H1 (cell line): ENCODE measurements around the gene MAP3K14. TPM values are rescaled to one million over a fixed set of nuclear protein-coding genes. Genes with fewer than 3 reads are reported as not detected.

Experiments used
- CTCF ChIA-PET: fragments of 300-600 bp; sonication (Branson Sonifier 250); formaldehyde crosslinking; loops from one replicate; lab custom pipeline; 2021; ENCODE audit not compliant: partially characterized antibody; lab: Charles Lee
- POLR2A ChIA-PET: fragments of 300-600 bp; sonication (Branson Sonifier 250); formaldehyde crosslinking; loops from one replicate; lab custom pipeline; 2021; ENCODE audit warnings: inconsistent platforms; ENCODE audit not compliant: partially characterized antibody; lab: Charles Lee
- DNase-seq, 2 experiments: peaks; one replicate each; pipeline versions ENCODE4 v3.0.0 to v3.0.0-alpha.2; 2010 to 2022; ENCODE audit warnings: low spot score in 2 of 2, low read depth in 1 of 2, mixed read lengths in 1 of 2
- FAIRE-seq: peaks from 2 replicates; lab custom pipeline; 2011; peaks lifted over from hg19 to GRCh38; lab: Jason Lieb, UNC
- H2AFZ ChIP-seq: 2 replicates; pipeline ENCODE4 v1.8.1; 2012; ENCODE audit warnings: low read length, inconsistent platforms
- H2AK5ac ChIP-seq: 2 replicates; pipeline ENCODE4 v1.6.1; 2013; ENCODE audit warnings: low read depth, low read length
- H2BK120ac ChIP-seq: replicated peaks from 2 replicates; pipeline ENCODE3; 2013; ENCODE audit warnings: low read depth, low read length, inconsistent platforms
- H2BK12ac ChIP-seq: 2 replicates; pipeline ENCODE4 v1.6.1; 2013; ENCODE audit warnings: low read depth, low read length
- H2BK15ac ChIP-seq: 2 replicates; pipeline ENCODE4 v1.6.1; 2013; ENCODE audit warnings: low read length
- H2BK20ac ChIP-seq: 2 replicates; pipeline ENCODE4 v1.6.1; 2013; ENCODE audit warnings: low read length
- H2BK5ac ChIP-seq: 2 replicates; pipeline ENCODE4 v1.6.1; 2013; ENCODE audit warnings: low read depth, low read length
- H3K14ac ChIP-seq: 2 replicates; pipeline ENCODE4 v1.6.1; 2013; ENCODE audit warnings: inconsistent platforms; ENCODE audit not compliant: insufficient read length
- H3K18ac ChIP-seq: 2 replicates; pipeline ENCODE4 v1.6.1; 2013; ENCODE audit warnings: low read length; ENCODE audit errors: extremely low read depth
- H3K23ac ChIP-seq: 2 replicates; pipeline ENCODE4 v1.6.1; 2013; ENCODE audit warnings: inconsistent platforms; ENCODE audit not compliant: insufficient read length
- H3K23me2 ChIP-seq: 2 replicates; pipeline ENCODE4 v1.6.1; 2013; ENCODE audit warnings: low read depth, low read length
- H3K27ac ChIP-seq: 2 replicates; pipeline ENCODE4 v1.6.1; 2011; ENCODE audit warnings: low read depth, low read length, inconsistent platforms
- H3K27me3 ChIP-seq, 4 experiments: replicated peaks in 1 of 4; 1 replicate in 1 of 4; 2 replicates in 3 of 4; pipeline versions ENCODE4 v1.6.1 to v1.8.1; 2011 to 2013; ENCODE audit warnings: low read length in 3 of 4, mild to moderate bottlenecking in 3 of 4, inconsistent platforms in 2 of 4, mixed read lengths in 2 of 4, moderate library complexity in 1 of 4; ENCODE audit not compliant: control insufficient read depth in 3 of 4, insufficient read depth in 3 of 4; ENCODE audit errors: extremely low read depth in 1 of 4
- H3K36me3 ChIP-seq, 4 experiments: 2 replicates each; pipeline versions ENCODE4 v1.6.1 to v1.8.1; 2011 to 2013; ENCODE audit warnings: mild to moderate bottlenecking in 4 of 4, low read length in 3 of 4, moderate library complexity in 2 of 4, control low read depth in 1 of 4, inconsistent platforms in 1 of 4; ENCODE audit not compliant: insufficient read depth in 4 of 4, control insufficient read depth in 2 of 4
- H3K4ac ChIP-seq: replicated peaks from 2 replicates; pipeline ENCODE3; 2013; ENCODE audit warnings: low read length, low read depth, mixed read lengths, inconsistent platforms; ENCODE audit not compliant: insufficient read length
- H3K4me1 ChIP-seq, 4 experiments: replicated peaks in 1 of 4; 1 replicate in 1 of 4; 2 replicates in 3 of 4; pipeline versions ENCODE4 v1.6.1 to v1.8.1; 2011 to 2013; ENCODE audit warnings: low read length in 3 of 4, inconsistent platforms in 2 of 4, mixed read lengths in 1 of 4; ENCODE audit not compliant: insufficient read depth in 4 of 4, control insufficient read depth in 3 of 4
- H3K4me2 ChIP-seq, 2 experiments: 2 replicates each; pipeline versions ENCODE4 v1.6.1 to v1.8.1; 2011 to 2013; ENCODE audit warnings: low read depth in 2 of 2, low read length in 2 of 2, control low read depth in 1 of 2, inconsistent platforms in 1 of 2, mild to moderate bottlenecking in 1 of 2; ENCODE audit not compliant: insufficient read depth in 1 of 2
- H3K4me3 ChIP-seq, 4 experiments: fragments of 200-600, 300-600 bp in 1 of 4; sonication (generic), shearing (Covaris generic), sonication (Bioruptor Twin) in 1 of 4; 2 replicates each; pipeline versions ENCODE4 v1.5.1 to v1.8.1; 2011 to 2016; ENCODE audit warnings: low read length in 4 of 4, low read depth in 3 of 4, control low read depth in 2 of 4, inconsistent platforms in 2 of 4, mild to moderate bottlenecking in 2 of 4, mixed read lengths in 1 of 4, moderate library complexity in 1 of 4; ENCODE audit not compliant: insufficient read depth in 2 of 4; ENCODE audit errors: extremely low read depth in 1 of 4
- H3K56ac ChIP-seq: replicated peaks from 2 replicates; pipeline ENCODE3; 2013; ENCODE audit warnings: low read depth, mild to moderate bottlenecking, mixed read lengths, low read length, inconsistent platforms; ENCODE audit not compliant: insufficient read length
- H3K79me1 ChIP-seq: 2 replicates; pipeline ENCODE4 v1.6.1; 2013; ENCODE audit warnings: low read depth, low read length, control low read depth
- H3K79me2 ChIP-seq, 2 experiments: 2 replicates each; pipeline versions ENCODE4 v1.6.1 to v1.8.1; 2012 to 2013; ENCODE audit warnings: low read length in 2 of 2, mild to moderate bottlenecking in 2 of 2, inconsistent platforms in 1 of 2; ENCODE audit not compliant: insufficient read depth in 2 of 2, control insufficient read depth in 1 of 2
- H3K9ac ChIP-seq, 4 experiments: replicated peaks in 1 of 4; 1 replicate in 1 of 4; 2 replicates in 3 of 4; pipeline versions ENCODE4 v1.6.1 to v1.8.1; 2011 to 2013; ENCODE audit warnings: low read depth in 3 of 4, low read length in 3 of 4, control low read depth in 2 of 4, mild to moderate bottlenecking in 2 of 4, moderate library complexity in 2 of 4, inconsistent platforms in 1 of 4; ENCODE audit errors: extremely low read depth in 1 of 4
- H3K9me3 ChIP-seq, 2 experiments: 2 replicates each; pipeline versions ENCODE4 v1.6.1 to v1.8.1; 2012 to 2013; ENCODE audit warnings: mild to moderate bottlenecking in 2 of 2, moderate library complexity in 2 of 2, control low read depth in 1 of 2, inconsistent platforms in 1 of 2, low read depth in 1 of 2, low read length in 1 of 2, mixed read lengths in 1 of 2; ENCODE audit not compliant: insufficient read depth in 2 of 2
- H4K20me1 ChIP-seq, 2 experiments: replicated peaks in 1 of 2; 2 replicates each; pipeline versions ENCODE3 to v1.8.1; 2011 to 2013; ENCODE audit warnings: inconsistent platforms in 2 of 2, low read length in 2 of 2, mild to moderate bottlenecking in 1 of 2; ENCODE audit not compliant: insufficient read depth in 2 of 2, control insufficient read depth in 1 of 2
- H4K5ac ChIP-seq: 2 replicates; pipeline ENCODE4 v1.6.1; 2013; ENCODE audit warnings: low read length, low read depth, mixed read lengths, inconsistent platforms; ENCODE audit not compliant: insufficient read length
- H4K8ac ChIP-seq: 2 replicates; pipeline ENCODE4 v1.8.0; 2013; ENCODE audit warnings: mild to moderate bottlenecking, moderate library complexity, low read length, inconsistent platforms; ENCODE audit not compliant: insufficient read depth; ENCODE audit errors: extremely low read depth
- H4K91ac ChIP-seq: replicated peaks from 2 replicates; pipeline ENCODE3; 2013; ENCODE audit warnings: low read length, mixed read lengths, inconsistent platforms; ENCODE audit not compliant: insufficient read length
- CREB1 ChIP-seq: IDR thresholded peaks from 2 replicates; pipeline ENCODE4 v1.6.1; 2012; ENCODE audit warnings: inconsistent platforms
- WGBS, 2 experiments: shearing (Covaris generic) in 1 of 2; methylation state at CpG; one replicate each; pipeline versions ENCODE4 v1.1.6 to v1.1.7; 2013 to 2015; ENCODE audit warnings: low lambda C conversion rate in 2 of 2, mixed read lengths in 2 of 2, inconsistent platforms in 1 of 2, low coverage in 1 of 2, missing lambda C conversion rate in 1 of 2; ENCODE audit not compliant: insufficient replicate concordance in 2 of 2, insufficient coverage in 1 of 2, insufficient read length in 1 of 2; ENCODE audit errors: extremely low coverage in 1 of 2, missing lambda C conversion rate in 1 of 2; 5-methylcytosine and 5-hydroxymethylcytosine counted together
- polyA plus RNA-seq, 7 experiments: library from polyadenylated mRNA; depleted of rRNA in 3 of 7; stranded (reverse) in 5 of 7; unstranded in 2 of 7; fragments of >200 nt in 5 of 7; fragments of 200-250 nt in 2 of 7; gene quantifications; 1 replicate in 5 of 7; 2 replicates in 1 of 7; 4 replicates in 1 of 7; pipeline versions ENCODE4 v1.2.1 to v1.2.3, GENCODE V29; 2011 to 2013; ENCODE audit warnings: missing spikeins in 2 of 7, mixed read lengths in 2 of 7
- total RNA-seq: library from RNA; stranded (reverse); fragmentation: NEBNext Ultra II Directional; extraction: Animal tissue kit (Norgen Biotek cat#: 25700); gene quantifications from 2 replicates; pipeline ENCODE4 v1.2.1, GENCODE V29; 2021

Gene MAP3K14
- total and polyA plus RNA-seq, 2 of the 8 experiments (the other 6 are each of a cell fraction or from before 2014, with no cell fraction given) = 5.2 to 6.1 TPM

DNA sequence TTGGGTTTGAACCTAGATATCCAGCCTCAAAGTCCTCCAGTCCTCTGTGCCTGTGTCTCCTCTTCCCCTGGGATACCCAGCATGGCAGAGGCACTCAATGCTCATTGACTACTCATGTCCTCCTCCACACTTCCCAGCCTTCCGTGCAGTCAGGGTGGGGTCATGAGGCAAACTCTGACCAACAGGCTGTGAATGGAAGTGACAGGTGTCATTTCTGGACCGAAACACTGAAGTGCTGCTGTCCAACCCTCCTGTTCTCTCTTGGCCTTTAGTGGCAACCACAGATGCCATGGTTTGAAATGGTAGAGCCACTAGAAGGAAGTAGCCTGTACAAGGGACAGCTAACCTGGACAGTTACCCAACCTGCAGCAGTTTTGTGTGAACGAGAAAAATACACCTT lies 46.7 kb upstream of the MAP3K14 start:
- H3K9ac ChIP-seq = no peak overlapping the region
- no peaks in the 10 kb centered on the region for H3K36me3 ChIP-seq
- no peaks in the 10 kb centered on the region for H3K23me2 ChIP-seq
- H3K18ac ChIP-seq = peak overlapping the region; percentile 88; the same call in 1 of the 2 replicates
- H4K91ac ChIP-seq = peak overlapping the region; percentile 87
- 93% methylated on average over 3 of the region's 3 CpGs; no CpG with 5 or more reads in 1 of the 2 experiments for WGBS, 2 experiments
- H3K4me2 ChIP-seq = no peak overlapping the region; a peak in 1 of 4 replicates
- H2AFZ ChIP-seq = no peak overlapping the region
- H4K20me1 ChIP-seq = no peaks in the 10 kb centered on the region
- H3K4me1 ChIP-seq = peaks cover 5 to 18% (median 10%) of the 10 kb centered on the region in 4 experiments
- H3K27me3 ChIP-seq = no peaks in the 10 kb centered on the region; a peak in 2 of 7 replicates
- no peaks in the 10 kb centered on the region for H3K79me2 ChIP-seq
- peak overlapping the region; percentile 93; the same call in 1 of the 2 replicates for H2BK15ac ChIP-seq
- no peak for DNase-seq
- no peak overlapping the region for H4K5ac ChIP-seq
- H3K9me3 ChIP-seq = no peaks in the 10 kb centered on the region
- peak overlapping the region; percentile 46; the same call in 1 of the 2 replicates for H2BK12ac ChIP-seq
- H3K4ac ChIP-seq = peak overlapping the region; percentile 82
- H2AK5ac ChIP-seq = peak overlapping the region; percentile 32
- H3K27ac ChIP-seq = no peak overlapping the region
- peak overlapping the region; percentile 12 for H2BK120ac ChIP-seq
- no peak overlapping the region for H3K23ac ChIP-seq
- no peak overlapping the region for H3K14ac ChIP-seq
- peak overlapping the region; percentile 91; the same call in 1 of the 2 replicates for H2BK5ac ChIP-seq
- CTCF ChIA-PET = interaction anchor here (0.7 to 2.2 kb wide), 5 partner anchors 17 to 86 kb away, joined by 3 to 8 read pairs (median 4); no protein-coding TSS in a partner anchor
- no peak overlapping the region for H3K4me3 ChIP-seq
- POLR2A ChIA-PET = interaction anchor here (1.1 to 2.9 kb wide), 5 partner anchors 8 to 80 kb away, joined by 3 to 15 read pairs (median 4); partner anchors contain the start of gene MAP3K14
- H3K79me1 ChIP-seq = no peaks in the 10 kb centered on the region
- peak overlapping the region; percentile 96; the same call in 1 of the 2 replicates for H2BK20ac ChIP-seq
- FAIRE-seq = no peak
- H3K56ac ChIP-seq = no peak overlapping the region
- no peak overlapping the region for H4K8ac ChIP-seq
- TF ChIP-seq CREB1 = no peak
